Naive thymus-derived CD4-positive, alpha-beta T cell (primary cell): ENCODE data around the gene PHACTR1. TPM values are rescaled to one million over a fixed set of nuclear protein-coding genes. Genes with fewer than 3 reads are reported as not detected.

Source experiments
- ATAC-seq: fragments of 150-1000 bp; cut with Tn5 transposase; 2 replicates; pipeline ENCODE4 v1.10.0; 2021; ENCODE audit warnings: mild to moderate bottlenecking, moderate library complexity
- CTCF ChIA-PET: fragments of 350-600 bp; sonication (Branson Sonifier 250); formaldehyde crosslinking; loops from one replicate; lab custom pipeline; 2021; ENCODE audit warnings: antibody characterized with exemption; lab: Charles Lee
- POLR2A ChIA-PET: fragments of 350-600 bp; sonication (Branson Sonifier 250); formaldehyde crosslinking; loops from one replicate; lab custom pipeline; 2021; ENCODE audit warnings: antibody characterized with exemption, inconsistent platforms; lab: Charles Lee
- DNase-seq, 9 donors: peaks; one replicate each; pipeline versions ENCODE4 v3.0.0 to v3.0.0-alpha.2; 2020 to 2022; ENCODE audit warnings: mixed read lengths in 1 of 9
- H3K27ac ChIP-seq: one replicate; pipeline ENCODE4 v1.7.0; 2013; ENCODE audit warnings: mild to moderate bottlenecking, low read depth, low read length, moderate library complexity
- H3K27me3 ChIP-seq, 2 donors: one replicate each; pipeline ENCODE4 v1.7.0; 2013; ENCODE audit warnings: low read length in 2 of 2, mild to moderate bottlenecking in 2 of 2, moderate library complexity in 2 of 2; ENCODE audit not compliant: control insufficient read depth in 2 of 2, insufficient read depth in 2 of 2
- H3K36me3 ChIP-seq, 3 experiments: 1 replicate in 2 of 3; 2 replicates in 1 of 3; pipeline ENCODE4 v1.7.0; 2013; ENCODE audit warnings: low read length in 3 of 3, mild to moderate bottlenecking in 3 of 3, moderate library complexity in 1 of 3; ENCODE audit not compliant: insufficient read depth in 3 of 3, control insufficient read depth in 2 of 3
- H3K4me1 ChIP-seq, 2 donors: one replicate each; pipeline ENCODE4 v1.7.0; 2013; ENCODE audit warnings: low read length in 2 of 2, mild to moderate bottlenecking in 2 of 2, moderate library complexity in 1 of 2; ENCODE audit not compliant: control insufficient read depth in 2 of 2, insufficient read depth in 2 of 2
- H3K4me3 ChIP-seq: 2 replicates; pipeline ENCODE4 v1.7.0; 2013; ENCODE audit warnings: mild to moderate bottlenecking, low read length
- H3K9me3 ChIP-seq, 3 experiments: 1 replicate in 2 of 3; 2 replicates in 1 of 3; pipeline ENCODE4 v1.7.0; 2013; ENCODE audit warnings: low read length in 3 of 3; ENCODE audit not compliant: control insufficient read depth in 2 of 3
- H3K27ac Mint-ChIP-seq, 9 donors: one replicate each; pipeline ENCODE4 v1.8.0; 2020 to 2022; ENCODE audit warnings: mixed read lengths in 9 of 9, mild to moderate bottlenecking in 8 of 9, moderate library complexity in 5 of 9, inconsistent platforms in 2 of 9
- H3K27me3 Mint-ChIP-seq, 5 donors: one replicate each; pipeline ENCODE4 v1.8.0; 2021 to 2022; ENCODE audit warnings: mixed read lengths in 5 of 5, mild to moderate bottlenecking in 1 of 5
- H3K36me3 Mint-ChIP-seq, 5 donors: one replicate each; pipeline ENCODE4 v1.8.0; 2020 to 2022; ENCODE audit warnings: mixed read lengths in 5 of 5, mild to moderate bottlenecking in 3 of 5, inconsistent platforms in 1 of 5
- H3K4me1 Mint-ChIP-seq, 7 donors: one replicate each; pipeline ENCODE4 v1.8.0; 2020 to 2022; ENCODE audit warnings: mixed read lengths in 7 of 7, mild to moderate bottlenecking in 3 of 7, inconsistent platforms in 1 of 7
- H3K4me3 Mint-ChIP-seq, 10 donors: one replicate each; pipeline ENCODE4 v1.8.0; 2020 to 2022; ENCODE audit warnings: mild to moderate bottlenecking in 10 of 10, mixed read lengths in 10 of 10, moderate library complexity in 6 of 10, inconsistent platforms in 2 of 10
- H3K9me3 Mint-ChIP-seq, 11 donors: one replicate each; pipeline ENCODE4 v1.8.0; 2020 to 2022; ENCODE audit warnings: mixed read lengths in 11 of 11, mild to moderate bottlenecking in 4 of 11, inconsistent platforms in 1 of 11, moderate library complexity in 1 of 11
- intact Hi-C, 2 donors: fragments of 100-400 bp; cut with micrococcal nuclease; formaldehyde crosslinking; loops; one replicate each; pipeline ENCODE4 v1.15.1; 2023
- polyA plus RNA-seq, 2 donors: library from polyadenylated mRNA; unstranded; fragments of 300-500 nt; fragmentation: Illumina TruSeq; gene quantifications; one replicate each; pipeline ENCODE4 v1.2.3, GENCODE V29; 2021
- total RNA-seq, 6 experiments: library from RNA in 5 of 6; stranded (reverse) in 5 of 6; gene quantifications; 1 replicate in 5 of 6; 2 replicates in 1 of 6; pipeline ENCODE4 v1.2.3 and lab custom pipeline; 2021 to 2026

Gene PHACTR1
- total and polyA plus RNA-seq, 7 experiments from 2014 or later, result 0.18 to 43.1 (median 0.62) TPM

DNA sequence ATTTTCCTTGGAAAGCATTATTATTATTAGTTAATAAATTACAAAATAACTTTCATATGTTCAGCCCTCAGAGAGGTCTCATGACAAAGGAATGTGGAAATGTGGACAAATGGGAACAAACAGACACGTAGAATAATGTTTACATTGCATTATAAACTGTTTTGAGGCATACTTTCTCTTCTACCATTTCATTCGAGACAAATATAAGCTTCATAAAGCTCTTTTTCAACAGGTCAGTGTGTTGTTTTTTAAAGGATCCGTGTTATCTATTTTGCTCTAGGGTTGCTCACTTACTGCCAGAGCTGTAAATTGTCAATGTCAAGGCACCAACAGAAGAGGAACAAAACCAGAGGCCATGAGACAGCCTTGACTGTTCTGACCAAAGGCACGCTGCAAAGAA lies 256.8 kb downstream of the PHACTR1 start:
- Histone ChIP-seq H3K27ac (no peak overlapping the region), H3K9me3 (no peaks in the 10 kb centered on the region), H3K4me3 (no peak overlapping the region), H3K36me3 (no peaks in the 10 kb centered on the region), H3K27me3 (no peaks in the 10 kb centered on the region), H3K4me1 (no peaks in the 10 kb centered on the region)
- ATAC-seq (no peak), DNase-seq (no peak)
- CTCF ChIA-PET, result no interaction called here
- peaks cover 0 to 2% (median 0%) of the 10 kb centered on the region in 5 donors for H3K36me3 Mint-ChIP-seq
- no peak overlapping the region for H3K4me3 Mint-ChIP-seq
- no peak overlapping the region for H3K27ac Mint-ChIP-seq
- no peaks in the 10 kb centered on the region for H3K4me1 Mint-ChIP-seq
- peaks cover 0 to 1% (median 0%) of the 10 kb centered on the region in 11 donors for H3K9me3 Mint-ChIP-seq
- intact Hi-C loops, result no loop called here
- peaks cover 7 to 30% (median 15%) of the 10 kb centered on the region in 5 donors for H3K27me3 Mint-ChIP-seq
- POLR2A ChIA-PET, result no interaction called here

DNA sequence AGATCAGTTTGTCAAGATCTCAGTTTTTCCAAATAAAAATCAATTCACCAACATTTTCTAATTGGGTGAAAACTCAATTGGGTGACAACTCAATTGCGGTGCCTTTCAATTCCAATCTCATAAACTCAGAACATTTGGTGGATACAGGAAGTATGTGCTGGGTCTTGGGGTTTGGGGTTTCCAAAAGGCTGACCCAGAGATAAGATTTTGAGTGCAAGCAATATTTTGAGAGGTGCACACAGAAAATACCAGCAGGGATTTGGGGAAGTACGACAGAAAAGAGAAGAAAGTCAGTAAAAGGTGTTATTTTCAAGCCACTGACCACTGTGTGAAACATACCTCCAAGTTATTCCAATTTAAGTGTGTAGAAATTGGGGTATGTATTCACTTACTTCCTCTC lies 258.0 kb downstream of the PHACTR1 start:
- Histone ChIP-seq H3K4me3 (no peak overlapping the region), H3K36me3 (no peaks in the 10 kb centered on the region), H3K27ac (no peak overlapping the region), H3K9me3 (no peaks in the 10 kb centered on the region), H3K27me3 (no peaks in the 10 kb centered on the region), H3K4me1 (no peaks in the 10 kb centered on the region)
- peaks cover 4 to 29% (median 9%) of the 10 kb centered on the region in 5 donors for H3K27me3 Mint-ChIP-seq
- ATAC-seq (no peak), DNase-seq (no peak)
- CTCF ChIA-PET, result no interaction called here
- no peak overlapping the region for H3K4me3 Mint-ChIP-seq
- POLR2A ChIA-PET, result no interaction called here
- peaks cover 0 to 4% (median 0%) of the 10 kb centered on the region in 5 donors for H3K36me3 Mint-ChIP-seq
- no peaks in the 10 kb centered on the region for H3K4me1 Mint-ChIP-seq
- intact Hi-C loops, result no loop called here
- no peak overlapping the region for H3K27ac Mint-ChIP-seq
- H3K9me3 Mint-ChIP-seq, result peaks cover 0 to 3% (median 0%) of the 10 kb centered on the region in 11 donors

DNA sequence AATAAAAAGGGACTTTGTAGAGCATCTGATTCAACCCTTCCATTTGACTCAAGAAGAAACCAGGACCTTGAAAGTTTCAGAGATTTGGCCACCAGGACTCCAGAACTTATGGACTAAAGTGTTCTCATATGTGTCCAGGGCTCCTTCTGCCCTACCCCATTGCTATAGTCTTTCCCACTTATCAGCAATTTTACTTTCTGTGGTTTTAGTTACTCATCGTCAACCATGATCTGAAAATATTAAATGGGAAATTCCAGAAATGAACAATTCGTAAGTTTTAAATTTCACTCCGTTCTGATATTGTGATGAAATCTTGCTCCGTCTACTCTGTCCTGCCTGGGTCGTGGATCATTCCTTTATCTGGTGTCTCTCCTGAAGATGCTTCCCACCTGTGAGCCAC lies 259.8 kb downstream of the PHACTR1 start:
- H3K27ac ChIP-seq, result no peak overlapping the region
- H3K9me3 ChIP-seq, result no peaks in the 10 kb centered on the region
- no peak overlapping the region for H3K27ac Mint-ChIP-seq
- intact Hi-C loops, result no loop called here
- peaks cover 4 to 19% (median 7%) of the 10 kb centered on the region in 5 donors for H3K27me3 Mint-ChIP-seq
- no peak overlapping the region for H3K4me3 ChIP-seq
- ChIA-PET CTCF (no interaction called here), POLR2A (no interaction called here)
- no peaks in the 10 kb centered on the region for H3K4me1 Mint-ChIP-seq
- H3K36me3 ChIP-seq, result no peaks in the 10 kb centered on the region
- no peaks in the 10 kb centered on the region for H3K27me3 ChIP-seq
- no peak overlapping the region for H3K4me3 Mint-ChIP-seq
- no peaks in the 10 kb centered on the region for H3K4me1 ChIP-seq
- H3K9me3 Mint-ChIP-seq, result peaks cover 0 to 3% (median 0%) of the 10 kb centered on the region in 11 donors
- DNase-seq (no peak), ATAC-seq (no peak)
- H3K36me3 Mint-ChIP-seq, result peaks cover 0 to 4% (median 0%) of the 10 kb centered on the region in 5 donors

DNA sequence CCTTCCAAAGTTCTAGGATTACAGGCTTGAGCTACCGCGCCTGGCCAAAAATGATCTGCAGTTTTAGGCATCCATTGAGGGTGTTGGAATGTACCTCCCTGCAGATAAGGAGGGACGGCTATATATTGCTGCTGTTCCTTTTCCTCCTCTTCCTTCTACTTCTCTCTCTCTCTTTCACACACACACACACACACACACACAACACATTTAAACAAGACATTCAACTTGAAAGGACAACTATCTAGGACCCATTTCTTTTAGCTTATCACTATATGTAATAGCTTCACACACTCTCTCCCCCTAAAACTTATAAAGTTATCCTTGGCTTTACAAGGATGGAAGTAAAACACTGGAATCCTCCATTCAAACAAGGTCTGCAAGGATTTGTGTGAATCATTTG lies 260.6 kb downstream of the PHACTR1 start:
- H3K27me3 ChIP-seq, result no peaks in the 10 kb centered on the region
- ATAC-seq (no peak), DNase-seq (no peak)
- Mint-ChIP-seq H3K27me3 (peaks cover 6 to 17% (median 8%) of the 10 kb centered on the region in 5 donors), H3K4me1 (no peaks in the 10 kb centered on the region), H3K9me3 (peaks cover 0 to 5% (median 0%) of the 10 kb centered on the region in 11 donors), H3K36me3 (peaks cover 0 to 4% (median 0%) of the 10 kb centered on the region in 5 donors), H3K4me3 (no peak overlapping the region), H3K27ac (no peak overlapping the region)
- no peak overlapping the region for H3K27ac ChIP-seq
- ChIA-PET CTCF (no interaction called here), POLR2A (no interaction called here)
- H3K4me3 ChIP-seq, result no peak overlapping the region
- no peaks in the 10 kb centered on the region for H3K36me3 ChIP-seq
- intact Hi-C loops, result no loop called here
- no peaks in the 10 kb centered on the region for H3K4me1 ChIP-seq
- H3K9me3 ChIP-seq, result no peaks in the 10 kb centered on the region

DNA sequence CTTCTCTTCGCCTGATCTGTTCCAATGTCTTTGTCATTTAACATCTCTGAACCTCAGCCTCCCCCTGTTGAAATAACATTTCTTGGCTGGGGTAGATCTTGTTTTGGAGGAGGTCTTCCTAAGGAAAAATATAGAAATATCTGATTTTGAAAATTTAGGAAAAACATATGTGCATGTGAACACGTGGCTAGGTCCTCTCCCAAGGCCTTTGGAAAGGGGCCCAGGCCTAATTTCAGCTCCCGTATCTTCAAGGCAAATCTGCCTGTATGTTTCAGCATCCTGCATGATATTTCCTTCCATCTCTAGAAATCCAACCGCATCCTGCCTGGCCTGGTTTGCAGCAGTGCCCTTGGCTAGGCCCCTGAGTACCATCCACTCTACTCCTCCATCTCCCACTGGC lies 261.2 kb downstream of the PHACTR1 start:
- no peak overlapping the region for H3K27ac Mint-ChIP-seq
- H3K4me1 Mint-ChIP-seq, result no peaks in the 10 kb centered on the region
- Histone ChIP-seq H3K27me3 (no peaks in the 10 kb centered on the region), H3K4me3 (no peak overlapping the region), H3K9me3 (no peaks in the 10 kb centered on the region), H3K36me3 (no peaks in the 10 kb centered on the region), H3K4me1 (no peaks in the 10 kb centered on the region), H3K27ac (no peak overlapping the region)
- no peak for ATAC-seq
- H3K4me3 Mint-ChIP-seq, result no peak overlapping the region
- POLR2A ChIA-PET, result no interaction called here
- CTCF ChIA-PET, result no interaction called here
- peaks cover 6 to 19% (median 8%) of the 10 kb centered on the region in 5 donors for H3K27me3 Mint-ChIP-seq
- H3K9me3 Mint-ChIP-seq, result peaks cover 0 to 7% (median 0%) of the 10 kb centered on the region in 11 donors
- intact Hi-C loops, result no loop called here
- no peak for DNase-seq
- H3K36me3 Mint-ChIP-seq, result peaks cover 0 to 4% (median 0%) of the 10 kb centered on the region in 5 donors

DNA sequence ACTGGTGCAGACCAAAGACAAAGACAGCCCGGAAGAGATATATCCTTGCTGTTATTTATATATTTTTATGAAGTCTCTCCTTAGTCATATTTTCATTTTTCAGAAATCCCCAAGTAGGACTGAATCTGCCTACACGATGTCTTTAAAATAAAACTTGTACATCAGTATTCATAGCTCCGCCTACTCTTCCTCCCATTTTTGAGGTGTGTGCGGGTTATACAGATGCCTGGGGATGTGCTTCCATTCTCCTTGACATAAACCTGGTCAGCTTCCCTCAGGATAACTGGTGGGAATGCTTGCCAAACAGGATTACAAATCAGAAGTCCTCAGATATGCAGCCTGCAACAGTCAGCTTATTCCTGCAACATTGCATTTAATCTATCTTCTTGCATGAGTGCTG lies 264.2 kb downstream of the PHACTR1 start:
- CTCF ChIA-PET, result no interaction called here
- DNase-seq (no peak), ATAC-seq (no peak)
- no peak overlapping the region for H3K4me3 ChIP-seq
- no peak overlapping the region for H3K4me3 Mint-ChIP-seq
- H3K27ac Mint-ChIP-seq, result no peak overlapping the region
- POLR2A ChIA-PET, result no interaction called here
- H3K27me3 Mint-ChIP-seq, result peaks cover 1 to 22% (median 7%) of the 10 kb centered on the region in 5 donors
- no peak overlapping the region for H3K27ac ChIP-seq
- no peaks in the 10 kb centered on the region for H3K27me3 ChIP-seq
- H3K4me1 Mint-ChIP-seq, result no peaks in the 10 kb centered on the region
- H3K36me3 Mint-ChIP-seq, result peaks cover 0 to 4% (median 0%) of the 10 kb centered on the region in 5 donors
- no peaks in the 10 kb centered on the region for H3K4me1 ChIP-seq
- intact Hi-C loops, result no loop called here
- no peaks in the 10 kb centered on the region for H3K9me3 ChIP-seq
- H3K9me3 Mint-ChIP-seq, result peaks cover 0 to 12% (median 2%) of the 10 kb centered on the region in 11 donors
- no peaks in the 10 kb centered on the region for H3K36me3 ChIP-seq

DNA sequence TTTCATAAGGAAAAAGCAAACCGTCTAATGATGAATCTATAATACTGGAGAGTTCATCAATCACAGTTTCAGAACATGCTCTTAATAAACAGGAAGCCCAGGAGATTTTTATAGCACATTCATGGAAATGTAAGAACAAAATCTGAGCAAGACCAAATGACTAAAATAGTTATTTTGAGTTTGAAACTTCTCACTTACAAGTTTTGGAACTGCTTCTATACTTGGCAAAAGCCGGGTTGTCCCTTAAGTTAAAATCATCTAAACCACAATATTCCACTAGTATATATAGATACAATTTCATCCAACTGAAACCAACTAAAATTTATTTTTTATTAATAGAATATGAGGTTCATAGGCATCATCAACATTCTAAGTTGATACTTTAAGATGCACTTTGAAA lies 268.2 kb downstream of the PHACTR1 start:
- Mint-ChIP-seq H3K27me3 (peaks cover 0 to 28% (median 5%) of the 10 kb centered on the region in 5 donors), H3K9me3 (peaks cover 0 to 12% (median 2%) of the 10 kb centered on the region in 11 donors), H3K4me3 (no peak overlapping the region), H3K36me3 (no peaks in the 10 kb centered on the region), H3K4me1 (no peaks in the 10 kb centered on the region), H3K27ac (no peak overlapping the region)
- ATAC-seq (no peak), DNase-seq (no peak)
- Histone ChIP-seq H3K4me1 (no peaks in the 10 kb centered on the region), H3K27ac (no peak overlapping the region), H3K4me3 (no peak overlapping the region), H3K36me3 (no peaks in the 10 kb centered on the region), H3K27me3 (no peaks in the 10 kb centered on the region), H3K9me3 (no peaks in the 10 kb centered on the region)
- POLR2A ChIA-PET, result no interaction called here
- CTCF ChIA-PET, result no interaction called here
- intact Hi-C loops, result no loop called here
